Keratinocyte (primary cell): Measurements from ENCODE around the gene LAT. TPM values are rescaled to one million over a fixed set of nuclear protein-coding genes. Genes with fewer than 3 reads are reported as not detected.
"Not testable (repeated sequence)": the region's sequence is repeated elsewhere in the genome, so short reads cannot be mapped to it uniquely, and the experiment has no call there.

ENCODE experiments used
- DNase-seq: peaks from one replicate; pipeline ENCODE4 v3.0.0-alpha.2; 2011; ENCODE audit warnings: low read depth, missing footprints, low spot score
- FAIRE-seq: peaks from 2 replicates; lab custom pipeline; 2011; peaks lifted over from hg19 to GRCh38; lab: Jason Lieb, UNC
- H2AFZ ChIP-seq: 2 replicates; pipeline ENCODE4 v1.6.0; 2012; ENCODE audit warnings: low read length, control low read depth, inconsistent platforms; ENCODE audit not compliant: control insufficient read depth
- H3K27ac ChIP-seq: 2 replicates; pipeline ENCODE4 v1.5.1; 2011; ENCODE audit warnings: low read length; ENCODE audit not compliant: control insufficient read depth, insufficient read depth
- H3K27me3 ChIP-seq: 3 replicates; pipeline ENCODE4 v1.6.0; 2011; ENCODE audit warnings: low read length; ENCODE audit not compliant: control insufficient read depth, insufficient read depth; ENCODE audit errors: extremely low read depth
- H3K36me3 ChIP-seq, 2 experiments: 2 replicates in 1 of 2; 3 replicates in 1 of 2; pipeline ENCODE4 v1.5.1; 2011; ENCODE audit warnings: low read length in 2 of 2, mild to moderate bottlenecking in 1 of 2; ENCODE audit not compliant: control insufficient read depth in 2 of 2, insufficient read depth in 2 of 2; ENCODE audit errors: extremely low read depth in 1 of 2
- H3K4me1 ChIP-seq: 3 replicates; pipeline ENCODE4 v1.5.1; 2011; ENCODE audit warnings: low read length; ENCODE audit not compliant: control insufficient read depth, insufficient read depth; ENCODE audit errors: extremely low read depth
- H3K4me2 ChIP-seq: 3 replicates; pipeline ENCODE4 v1.6.0; 2011; ENCODE audit warnings: low read depth, low read length; ENCODE audit not compliant: control insufficient read depth, insufficient read depth; ENCODE audit errors: extremely low read depth
- H3K4me3 ChIP-seq, 3 experiments: fragments of 200-600 bp in 1 of 3; sonication (generic) in 1 of 3; 2 replicates in 2 of 3; 3 replicates in 1 of 3; pipeline ENCODE4 v1.5.1; 2011 to 2016; ENCODE audit warnings: low read length in 3 of 3, mild to moderate bottlenecking in 3 of 3, control low read depth in 2 of 3, inconsistent platforms in 1 of 3, low read depth in 1 of 3, mixed read lengths in 1 of 3, mixed run types in 1 of 3, moderate library complexity in 1 of 3; ENCODE audit not compliant: control insufficient read depth in 2 of 3, insufficient read depth in 2 of 3; ENCODE audit errors: extremely low read depth in 1 of 3
- H3K79me2 ChIP-seq: 2 replicates; pipeline ENCODE4 v1.6.0; 2012; ENCODE audit warnings: low read length; ENCODE audit not compliant: control insufficient read depth, insufficient read depth
- H3K9ac ChIP-seq: 3 replicates; pipeline ENCODE4 v1.6.0; 2011; ENCODE audit warnings: low read length; ENCODE audit not compliant: control insufficient read depth, insufficient read depth; ENCODE audit errors: extremely low read depth
- H3K9me1 ChIP-seq: 3 replicates; pipeline ENCODE4 v1.6.0; 2011; ENCODE audit warnings: low read length; ENCODE audit not compliant: control insufficient read depth, insufficient read depth; ENCODE audit errors: extremely low read depth
- H3K9me3 ChIP-seq: 2 replicates; pipeline ENCODE4 v1.5.1; 2012; ENCODE audit warnings: low read depth, low read length; ENCODE audit not compliant: control insufficient read depth
- H4K20me1 ChIP-seq: 3 replicates; pipeline ENCODE4 v1.6.0; 2011; ENCODE audit warnings: low read length; ENCODE audit not compliant: control insufficient read depth, insufficient read depth; ENCODE audit errors: extremely low read depth
- CTCF ChIP-seq, 3 experiments: IDR thresholded peaks in 1 of 3; conservative IDR thresholded peaks in 1 of 3; optimal IDR thresholded peaks in 1 of 3; 2 replicates in 2 of 3; 3 replicates in 1 of 3; pipeline versions ENCODE3 to v1.5.1; 2011; ENCODE audit warnings: low read length in 3 of 3, mild to moderate bottlenecking in 3 of 3, moderate library complexity in 2 of 3, control low read depth in 1 of 3, inconsistent platforms in 1 of 3; ENCODE audit not compliant: insufficient read depth in 2 of 3; ENCODE audit errors: extremely low read depth in 1 of 3
- EZH2 ChIP-seq: IDR thresholded peaks from one replicate; pipeline ENCODE4 v1.6.1; 2012; ENCODE audit warnings: inconsistent platforms, mild to moderate bottlenecking, low read length, moderate library complexity
- dilution Hi-C: fragments of 300-500 bp; cut with MboI; formaldehyde crosslinking; loops from one replicate; pipeline ENCODE4 v1.7.0; 2020; ENCODE audit warnings: low sequenced_read_pairs; ENCODE audit not compliant: extremely low pct_ligation_motif_present
- polyA plus RNA-seq, 5 experiments: library from polyadenylated mRNA; depleted of rRNA in 3 of 5; stranded (reverse) in 3 of 5; stranded (forward) in 1 of 5; unstranded in 1 of 5; fragments of >200 nt; gene quantifications; 1 replicate in 1 of 5; 2 replicates in 3 of 5; 3 replicates in 1 of 5; pipeline versions ENCODE4 v1.2.1 to v1.2.3, GENCODE V29; 2011 to 2012; ENCODE audit warnings: missing spikeins in 2 of 5, low read depth in 1 of 5, low replicate concordance in 1 of 5

The LAT gene
- polyA plus RNA-seq, 1 donor (not counting 4 experiments of a cell fraction or from before 2014, with no cell fraction given): 1.2 TPM

GRCh38 chr16:29000019-29000418 is 15.2 kb downstream of the LAT start:
- Histone ChIP-seq H3K79me2 (no peaks in the 10 kb centered on the region), H3K9ac (no peak overlapping the region), H3K9me3 (no peaks in the 10 kb centered on the region), H3K27me3 (no peaks in the 10 kb centered on the region), H3K4me1 (no peaks in the 10 kb centered on the region), H3K9me1 (no peaks in the 10 kb centered on the region), H3K4me2 (no peak overlapping the region), H3K36me3 (no peaks in the 10 kb centered on the region), H3K27ac (no peak overlapping the region), H2AFZ (no peak overlapping the region), H4K20me1 (no peaks in the 10 kb centered on the region), H3K4me3 (no peak overlapping the region)
- dilution Hi-C loops: no loop called here
- TF ChIP-seq EZH2: no peak
- TF ChIP-seq CTCF (optimal IDR thresholded peaks at IDR 0.05 in 1 of 3, IDR thresholded peaks at IDR 0.05 in 1 of 3, conservative IDR thresholded peaks at IDR 0.05 in 1 of 3; ENCODE audit: extremely low read depth in 1 of 3, insufficient read depth in 2 of 3, low read length in 3 of 3): no peak
- FAIRE-seq: no peak
- no peak for DNase-seq

- H3K4me3 ChIP-seq, H3K9me1 ChIP-seq, H3K4me1 ChIP-seq, DNase-seq, H3K27ac ChIP-seq, H3K4me2 ChIP-seq, H3K27me3 ChIP-seq, FAIRE-seq, H4K20me1 ChIP-seq, H3K9ac ChIP-seq, H3K79me2 ChIP-seq, H3K36me3 ChIP-seq, dilution Hi-C loops, H3K9me3 ChIP-seq, H2AFZ ChIP-seq: not testable (repeated sequence)
Measured at GRCh38 chr16:29004496-29005139, 19.8 kb downstream of the LAT start.
